GM23248 (cell line): Measurements from ENCODE around the gene DOC2A.

Experiments
- EZH2 ChIP-seq: fragments of 200-600 bp; sonication (generic); IDR thresholded peaks from 2 replicates; pipeline ENCODE4 v1.6.1; 2018; ENCODE audit warnings: antibody characterized with exemption, mild to moderate bottlenecking; ENCODE audit not compliant: insufficient read depth, poor library complexity, severe bottlenecking
- EZH2phosphoT487 ChIP-seq: fragments of 200-600 bp; sonication (generic); IDR thresholded peaks from 2 replicates; pipeline ENCODE4 v1.6.1; 2018; ENCODE audit warnings: antibody characterized with exemption, moderate library complexity, mild to moderate bottlenecking, low read depth; ENCODE audit not compliant: insufficient read depth

- TF ChIP-seq EZH2 (no peak), EZH2phosphoT487 (no peak)
Observed at GRCh38 chr16:30025574-30025973, 14.7 kb upstream of the DOC2A start.
